ENCODE data around the gene PCGF5.
"Not testable (repeated sequence)": the region's sequence is repeated elsewhere in the genome, so short reads cannot be mapped to it uniquely, and the experiment has no call there.

The PCGF5 gene

DNA sequence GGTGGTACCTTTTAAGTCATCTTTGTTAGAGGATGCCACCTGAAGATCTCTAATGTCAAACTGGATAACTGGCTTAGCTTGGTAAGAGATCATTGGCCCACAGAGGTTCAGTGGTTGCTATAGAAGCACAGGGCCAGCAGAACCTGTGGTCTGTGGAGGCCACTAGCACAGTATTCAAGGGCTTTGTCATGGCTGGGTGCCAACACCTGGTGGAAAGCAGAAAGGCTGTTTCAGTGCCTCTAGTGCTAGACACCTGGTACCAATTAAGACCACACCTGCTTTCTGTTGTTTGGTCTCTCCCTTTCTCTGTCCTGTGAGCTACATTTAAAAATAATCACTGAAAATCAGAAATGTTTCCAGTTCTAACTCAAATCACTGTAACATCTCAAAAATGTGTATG, 10.0 kb upstream of the PCGF5 start:
- DNase-seq (ENCODE audit: low read depth) = no peak

DNA sequence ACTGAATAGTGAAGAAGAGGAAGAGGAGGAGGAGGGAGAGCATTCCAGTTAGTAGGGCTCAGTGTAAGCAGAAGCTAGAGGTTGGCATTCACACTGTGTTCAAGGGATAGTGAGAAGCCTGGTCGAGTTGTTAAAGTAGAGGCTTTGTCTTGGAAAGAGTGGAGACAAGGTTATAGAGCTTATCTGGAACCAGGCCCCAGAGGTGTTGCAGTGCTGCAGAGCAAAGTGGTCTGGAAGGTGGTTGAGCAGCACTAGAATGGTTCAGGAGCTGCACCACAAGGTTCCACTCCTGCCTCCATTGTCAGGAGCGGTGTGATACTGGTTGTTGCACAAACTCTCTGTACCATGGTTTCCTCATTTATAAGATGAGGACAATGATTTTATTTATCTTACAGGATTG, 8.8 kb upstream of the PCGF5 start:
- DNase-seq (ENCODE audit: low read depth) = no peak

DNA sequence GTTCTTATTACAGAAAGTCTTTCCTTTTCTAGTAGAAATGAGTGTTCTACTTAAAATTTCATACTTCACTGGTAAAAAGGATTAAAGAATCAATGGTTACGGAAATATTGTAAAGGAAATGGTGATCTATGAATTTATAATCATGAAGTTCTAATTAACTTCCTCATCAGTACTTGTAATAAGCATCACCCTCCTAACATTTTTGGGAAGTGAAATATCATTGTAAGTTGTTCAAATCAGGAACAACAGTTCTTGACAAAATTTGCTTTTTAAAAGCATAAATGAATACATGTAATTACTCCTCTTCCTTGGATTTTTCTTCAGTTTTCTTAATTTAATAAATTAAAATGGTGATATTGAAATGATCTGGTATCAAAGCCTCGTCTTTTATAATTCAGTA, 5.6 kb upstream of the PCGF5 start:
- DNase-seq (ENCODE audit: low read depth) = no peak

DNA sequence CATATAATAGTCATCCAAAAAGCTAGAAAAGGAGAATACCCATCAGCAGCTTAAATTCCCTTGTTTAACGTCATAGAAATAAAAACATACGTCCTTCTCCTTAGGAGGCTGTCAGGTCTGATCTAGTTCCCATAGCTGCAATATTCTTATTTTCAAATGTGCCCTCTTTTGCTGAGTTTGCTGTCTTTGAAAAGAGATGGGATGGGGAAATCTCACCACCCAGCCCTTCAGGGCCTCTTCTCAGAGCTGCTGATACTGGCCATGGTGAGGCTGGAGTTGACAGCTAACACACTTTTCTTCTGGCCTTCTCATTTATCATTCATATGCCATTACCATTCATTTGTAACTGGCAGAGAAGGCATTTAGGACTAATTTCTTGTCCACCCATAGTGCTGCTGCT, 5.1 kb upstream of the PCGF5 start:
- no peak for DNase-seq (ENCODE audit: low read depth)

DNA sequence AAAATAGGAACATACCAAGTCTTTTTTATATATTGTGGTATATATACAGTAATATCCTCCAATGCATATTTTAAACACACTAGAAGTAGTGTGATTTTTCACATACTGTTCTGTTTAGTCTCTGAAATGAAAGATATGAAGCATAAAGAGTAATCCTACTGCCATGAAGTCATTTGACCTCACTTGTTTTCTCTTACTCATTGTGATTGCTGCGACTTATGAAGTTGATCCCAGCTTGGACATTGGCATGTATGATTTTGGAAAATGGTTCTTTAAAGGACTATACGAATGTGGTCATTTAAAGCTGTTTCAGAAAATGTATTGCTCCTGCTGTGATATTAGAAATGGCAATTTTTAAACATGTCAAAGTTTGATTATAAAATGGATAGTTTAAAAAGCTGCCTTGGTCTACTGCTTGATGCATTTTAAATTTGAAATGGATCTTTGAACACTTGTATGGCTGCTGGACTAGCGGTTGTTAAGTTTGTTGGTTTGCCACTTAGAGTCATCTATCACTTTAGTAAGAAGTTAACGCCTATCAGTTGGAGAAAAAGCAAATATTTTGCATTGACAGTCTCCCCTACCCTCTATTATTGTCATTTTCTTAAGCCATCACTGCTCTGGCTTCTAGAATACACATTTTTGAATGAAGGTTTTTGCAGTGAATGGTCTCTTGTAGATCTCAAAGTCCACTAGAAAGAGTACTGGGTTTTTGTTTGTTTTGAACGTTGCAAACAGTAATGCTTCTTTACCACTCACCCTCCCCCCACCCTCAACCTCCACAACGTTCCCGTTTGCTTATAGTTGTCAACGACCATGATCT, 881 bp upstream of the PCGF5 start:
- DNase-seq (ENCODE audit: low read depth) = no peak

DNA sequence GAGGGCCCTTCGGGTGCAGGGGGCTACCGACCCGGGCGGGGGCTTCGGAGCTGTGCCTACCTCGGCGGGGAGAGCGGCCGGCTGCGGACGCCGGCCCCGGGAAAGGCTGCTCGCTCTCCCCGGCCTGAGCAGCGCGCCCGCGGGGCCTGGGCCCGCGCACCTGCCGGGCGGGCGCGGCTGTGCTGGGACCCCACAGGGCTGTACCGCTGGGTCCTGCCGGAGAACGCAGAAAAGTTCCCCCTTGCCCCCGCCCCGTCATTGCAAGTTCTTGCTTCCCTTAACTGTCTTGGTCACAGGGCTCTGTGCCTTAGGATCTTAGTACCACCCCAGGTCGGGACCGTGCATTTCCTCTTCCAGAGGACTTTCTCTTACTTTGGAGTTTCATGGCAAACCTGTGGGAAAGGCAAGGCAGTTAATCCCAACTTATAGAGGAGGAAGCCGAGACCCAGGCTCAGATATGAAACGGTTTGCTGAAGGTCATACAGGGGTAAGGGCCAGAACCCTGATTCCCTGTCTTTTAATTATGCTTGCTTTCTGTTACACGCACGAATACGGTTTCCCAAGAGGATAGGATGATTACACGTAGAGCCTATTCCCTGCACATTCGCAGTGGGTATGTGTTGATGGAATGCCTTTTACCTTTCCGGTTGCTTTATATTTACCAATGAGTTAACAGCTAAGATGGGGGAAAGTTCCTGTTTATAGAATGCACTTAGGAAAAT, 652 bp downstream of the PCGF5 start:
- no peak for DNase-seq (ENCODE audit: low read depth)

DNA sequence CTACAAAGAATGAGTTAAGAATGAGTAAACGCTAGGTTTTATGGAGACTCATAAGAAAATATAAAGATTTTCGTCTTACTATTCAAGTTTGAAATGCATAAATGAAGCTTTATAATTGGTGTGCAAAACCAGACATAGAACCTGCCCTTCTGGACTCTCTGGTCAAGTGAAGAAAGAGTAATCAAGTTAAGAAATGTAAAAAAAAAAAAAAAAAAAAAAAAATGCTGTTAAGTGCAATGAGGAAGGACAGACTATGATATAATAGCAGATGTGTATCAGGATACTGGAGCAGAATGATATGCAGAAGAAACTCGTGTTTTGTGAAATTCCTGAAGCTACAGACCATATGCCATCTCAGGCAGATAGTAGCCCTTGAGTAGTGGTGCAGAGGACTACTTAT, 5.6 kb downstream of the PCGF5 start:
- DNase-seq (ENCODE audit: low read depth) = no peak

DNA sequence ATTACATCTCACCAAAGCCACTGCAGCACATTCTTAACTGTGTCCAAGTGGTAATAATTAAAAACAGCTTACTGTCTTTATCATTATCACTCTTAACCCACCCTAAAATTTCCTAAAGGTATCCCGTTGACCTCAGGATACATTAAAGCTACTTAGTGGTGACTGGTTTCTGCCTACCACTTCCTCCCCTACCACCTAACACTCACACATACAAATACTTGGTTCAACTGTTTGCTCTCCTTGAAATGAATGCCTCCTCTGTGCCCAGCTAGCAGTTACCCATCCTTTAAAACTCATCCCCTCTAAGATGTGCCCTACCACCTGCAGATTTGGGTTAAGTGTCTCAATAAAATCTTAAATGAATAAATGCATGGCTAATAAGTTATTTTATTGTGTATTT, 7.1 kb downstream of the PCGF5 start:
- no peak for DNase-seq (ENCODE audit: low read depth)

DNA sequence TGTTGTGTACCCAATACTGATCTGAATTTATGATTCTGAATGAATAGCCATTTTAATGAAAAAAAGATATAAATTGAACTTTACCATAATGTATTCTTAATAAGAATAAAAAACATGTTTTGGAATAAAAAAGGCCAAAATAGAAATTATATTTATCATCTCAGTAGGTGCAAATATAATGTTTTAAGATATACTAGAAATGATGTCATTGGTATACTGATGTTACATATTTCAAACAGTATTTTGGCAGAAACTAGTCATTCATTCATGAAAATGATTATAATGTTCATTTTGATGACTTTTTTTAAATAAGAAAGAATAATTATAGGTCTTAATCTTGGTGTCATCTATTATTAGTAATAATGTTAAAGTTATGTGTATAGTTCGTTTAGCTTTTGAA, 9.2 kb downstream of the PCGF5 start:
- no peak for DNase-seq (ENCODE audit: low read depth)

DNA sequence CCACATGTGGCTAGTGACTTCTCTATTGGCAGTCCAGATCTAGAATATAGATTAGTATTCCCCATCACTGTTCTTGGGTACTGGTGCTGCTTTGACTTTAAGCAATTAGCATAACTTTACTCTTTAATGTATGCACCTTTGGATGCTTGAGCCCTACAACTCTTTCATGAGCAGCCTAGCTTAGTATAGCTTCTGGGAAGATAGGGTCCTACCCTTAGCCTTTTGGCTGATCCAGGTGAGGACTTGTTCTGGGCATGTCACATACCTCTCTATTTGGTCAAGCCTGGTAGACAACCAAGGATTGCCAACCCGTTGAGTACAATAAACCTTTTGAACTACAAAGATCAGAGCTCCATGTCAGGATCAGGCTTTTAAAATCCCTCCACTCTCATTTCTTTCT, 17.7 kb downstream of the PCGF5 start:
- no peak for DNase-seq (ENCODE audit: low read depth)

DNA sequence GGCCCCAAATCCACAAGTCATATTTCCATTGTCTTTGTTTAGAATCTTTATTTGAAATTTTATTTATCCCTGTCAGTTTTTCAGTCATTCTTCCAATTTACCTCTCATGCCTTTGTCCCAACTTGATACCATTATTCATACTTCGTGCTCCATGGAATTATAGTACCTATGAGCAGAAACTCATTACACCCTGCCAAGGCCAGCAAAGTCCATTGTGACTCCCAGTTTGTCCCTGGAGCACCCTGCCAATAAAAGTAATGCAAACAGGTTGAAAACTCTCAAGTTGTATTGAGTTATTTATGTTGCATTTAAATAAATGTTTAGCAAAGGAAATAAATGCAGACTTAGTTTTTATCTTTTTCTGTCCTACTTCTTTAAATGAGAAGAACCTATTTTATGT, 19.3 kb downstream of the PCGF5 start:
- no peak for DNase-seq (ENCODE audit: low read depth)

DNA sequence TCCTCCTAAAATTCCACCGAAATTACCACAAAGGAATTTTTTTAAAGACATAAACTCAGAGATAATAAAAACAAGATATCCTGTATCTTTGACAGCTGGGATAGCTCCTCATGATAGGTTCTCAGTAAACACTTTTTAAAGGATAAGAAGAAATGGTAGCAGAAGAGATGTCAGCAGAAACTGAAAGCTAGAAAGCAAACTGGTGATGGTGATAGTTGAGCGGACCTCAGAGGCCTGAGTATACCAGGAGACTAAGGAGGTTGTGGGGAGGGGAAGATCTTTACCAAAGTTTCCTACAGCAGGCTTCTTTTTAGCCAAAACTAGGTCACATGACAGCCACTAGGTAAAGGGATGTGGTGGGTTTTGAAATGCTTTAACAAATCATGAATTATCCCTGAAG, 22.5 kb downstream of the PCGF5 start:
- no peak for DNase-seq (ENCODE audit: low read depth)

DNA sequence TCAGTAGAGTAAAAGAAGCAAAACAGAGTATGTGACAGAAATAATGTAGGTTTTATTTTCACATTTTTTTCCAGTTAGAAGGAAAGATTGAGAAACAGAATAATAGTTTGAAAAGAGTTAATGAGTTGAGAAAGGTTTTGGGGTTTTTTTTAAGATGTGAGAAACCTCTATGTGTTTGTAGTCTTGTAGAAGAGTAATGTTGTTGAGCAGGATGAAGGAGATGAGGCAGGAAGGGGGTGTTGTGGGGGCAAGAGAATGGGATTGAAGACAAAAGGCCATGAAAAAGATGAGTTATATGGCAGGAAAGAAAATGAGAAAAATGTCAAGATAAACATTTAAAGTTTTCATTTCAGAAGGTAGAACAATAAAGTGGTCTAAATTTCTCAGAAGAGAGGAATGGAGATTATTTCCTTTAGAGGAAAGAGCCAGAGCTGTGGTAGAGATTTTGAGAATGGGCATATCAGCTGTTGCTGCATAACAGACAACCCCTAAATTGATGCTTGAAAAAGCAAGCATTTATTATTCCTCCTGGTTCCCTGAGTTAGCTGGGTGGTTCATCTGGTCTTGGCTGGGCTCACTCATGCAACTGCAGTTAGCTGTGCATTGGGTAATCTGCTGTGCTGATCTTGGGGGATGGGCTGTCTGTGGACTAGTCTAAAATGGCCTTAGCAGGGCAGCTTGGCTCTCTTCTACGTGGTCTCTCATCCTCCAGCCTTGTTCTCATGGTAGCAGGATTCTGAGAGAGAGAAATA, 27.1 kb downstream of the PCGF5 start:
- no peak for DNase-seq (ENCODE audit: low read depth)

DNA sequence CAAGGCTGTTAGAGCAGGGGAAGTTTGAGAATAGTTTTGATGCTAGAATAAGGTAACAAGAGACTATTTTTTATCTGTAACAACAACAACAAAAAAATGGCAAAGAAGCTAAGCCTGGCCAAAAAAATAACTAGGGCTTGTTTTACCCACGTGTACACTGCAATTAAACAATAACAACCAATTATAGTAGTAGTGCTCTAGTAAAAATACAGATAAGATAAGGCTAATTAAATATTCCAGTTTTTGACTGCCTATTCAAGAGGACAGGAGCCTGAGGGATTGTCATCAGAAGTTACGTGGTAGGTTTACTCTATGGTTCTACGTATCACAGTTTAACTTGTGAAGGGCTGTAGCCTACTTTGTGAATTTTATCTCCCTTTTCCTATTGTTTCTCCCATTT, 29.2 kb downstream of the PCGF5 start:
- no peak for DNase-seq (ENCODE audit: low read depth)

DNA sequence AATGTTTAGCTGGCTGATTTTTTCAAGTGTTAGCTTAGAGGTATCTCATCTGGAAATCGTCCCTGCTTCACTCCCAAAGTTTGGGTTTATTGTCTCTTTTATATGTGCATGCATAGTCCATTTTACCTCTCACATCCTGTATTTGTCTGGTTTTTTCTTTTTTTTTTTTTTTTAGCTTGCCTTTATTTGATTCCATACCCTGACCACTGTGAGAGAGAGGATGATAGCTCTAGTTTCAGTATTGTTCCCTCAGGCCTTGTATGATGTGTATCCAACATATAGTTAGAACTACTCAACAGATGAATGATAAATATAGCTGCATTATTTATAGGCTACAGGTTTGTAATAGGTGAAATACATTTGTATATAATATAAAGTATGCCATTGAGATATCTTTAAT, 29.9 kb downstream of the PCGF5 start:
- DNase-seq (ENCODE audit: low read depth) = no peak

DNA sequence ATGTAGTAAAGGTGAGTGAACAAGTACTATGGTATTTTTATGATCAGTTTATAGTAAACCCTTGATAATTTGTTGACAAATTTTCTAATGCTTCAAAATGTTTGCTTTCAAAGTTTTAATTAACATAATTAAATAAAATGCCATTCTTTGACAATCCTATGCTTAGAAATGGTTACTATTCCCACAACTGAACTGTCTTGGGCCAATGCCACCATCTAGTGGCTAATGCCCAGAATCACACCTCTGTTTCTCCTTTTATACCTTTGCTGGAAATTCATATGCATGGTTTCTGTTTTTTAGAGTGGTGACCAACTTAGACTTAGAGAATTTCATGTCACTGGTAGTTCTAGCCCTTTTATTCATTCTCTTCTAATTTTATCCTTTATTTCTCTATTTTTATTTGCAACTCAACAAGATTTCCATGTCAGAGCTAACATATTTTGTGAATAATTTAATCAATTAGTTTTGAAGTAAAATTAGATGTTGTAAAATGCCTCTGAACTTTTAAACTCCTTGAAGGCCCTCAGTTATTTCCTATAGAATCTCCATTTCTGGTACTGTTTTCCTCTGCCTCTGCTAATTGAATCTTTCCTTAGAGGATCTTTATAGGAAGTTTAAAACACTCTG, 31.1 kb downstream of the PCGF5 start:
- DNase-seq (ENCODE audit: low read depth) = peak; percentile 36

DNA sequence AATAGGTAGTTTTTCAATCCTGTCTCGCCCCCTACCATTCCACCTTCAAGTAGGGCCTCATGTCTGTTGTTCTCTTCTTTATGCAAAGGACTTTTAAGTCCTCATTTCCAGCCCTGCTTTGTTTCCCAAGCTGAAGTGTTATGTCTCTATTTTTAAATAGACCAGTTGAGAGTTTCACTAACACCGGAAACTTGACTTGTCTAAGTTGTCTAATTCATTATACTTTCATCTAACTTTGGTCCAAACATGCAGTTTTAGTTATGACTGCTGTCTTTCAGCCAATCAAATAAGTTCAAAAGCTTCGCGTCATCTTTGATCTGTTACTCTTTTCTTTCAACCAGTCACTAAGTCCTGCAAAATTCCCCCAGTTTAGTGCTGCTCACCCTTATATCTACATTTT, 32.8 kb downstream of the PCGF5 start:
- no peak for DNase-seq (ENCODE audit: low read depth)

DNA sequence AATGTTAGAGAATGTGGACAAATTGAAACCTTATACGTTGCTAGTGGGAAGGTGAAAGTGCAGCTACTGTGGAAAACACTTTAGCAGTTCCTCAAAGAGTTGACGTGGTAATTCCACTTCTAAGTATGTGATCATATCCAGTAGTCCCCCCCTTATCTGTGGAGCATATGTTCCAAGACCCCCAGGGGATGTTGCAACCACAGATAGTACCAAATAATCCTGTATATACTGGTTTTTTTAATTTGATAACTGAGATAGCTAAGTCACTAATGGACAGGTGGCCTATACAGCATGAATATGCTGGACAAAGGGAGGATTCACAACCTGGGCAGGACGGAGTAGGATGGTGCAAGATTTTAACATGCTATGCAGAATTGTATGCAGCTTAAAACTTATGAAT, 36.8 kb downstream of the PCGF5 start:
- no peak for DNase-seq (ENCODE audit: low read depth)

DNA sequence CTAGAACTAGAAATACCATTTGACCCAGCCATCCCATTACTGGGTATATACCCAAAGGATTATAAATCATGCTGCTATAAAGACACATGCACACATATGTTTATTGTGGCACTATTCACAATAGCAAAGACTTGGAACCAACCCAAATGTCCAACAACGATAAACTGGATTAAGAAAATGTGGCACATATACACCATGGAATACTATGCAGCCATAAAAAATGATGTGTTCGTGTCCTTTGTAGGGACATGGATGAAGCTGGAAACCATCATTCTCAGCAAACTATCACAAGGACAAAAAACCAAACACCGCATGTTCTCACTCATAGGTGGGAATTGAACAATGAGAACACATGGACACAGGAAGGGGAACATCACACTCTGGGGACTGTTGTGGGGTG, 40.0 kb downstream of the PCGF5 start:
- DNase-seq (ENCODE audit: low read depth) = not testable (repeated sequence)

DNA sequence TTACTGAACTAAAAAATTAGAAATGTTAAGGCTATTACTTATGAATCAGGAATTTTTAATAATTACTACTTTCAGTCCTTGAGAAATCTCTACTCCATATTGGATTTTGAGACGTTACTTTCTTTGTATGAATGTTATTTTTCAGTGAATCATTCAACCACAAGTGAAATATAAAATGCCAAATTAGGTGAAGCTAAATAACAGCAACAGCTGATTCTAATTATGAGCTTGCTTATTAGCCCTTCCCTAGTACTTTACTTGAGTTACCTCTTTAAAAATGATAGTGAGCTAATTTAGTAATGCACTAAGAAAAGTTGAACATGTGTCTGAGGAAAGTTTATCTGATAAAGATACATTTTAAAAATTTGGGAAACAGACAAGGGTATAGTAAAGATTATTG, 51.4 kb downstream of the PCGF5 start:
- DNase-seq (ENCODE audit: low read depth) = no peak

DNA sequence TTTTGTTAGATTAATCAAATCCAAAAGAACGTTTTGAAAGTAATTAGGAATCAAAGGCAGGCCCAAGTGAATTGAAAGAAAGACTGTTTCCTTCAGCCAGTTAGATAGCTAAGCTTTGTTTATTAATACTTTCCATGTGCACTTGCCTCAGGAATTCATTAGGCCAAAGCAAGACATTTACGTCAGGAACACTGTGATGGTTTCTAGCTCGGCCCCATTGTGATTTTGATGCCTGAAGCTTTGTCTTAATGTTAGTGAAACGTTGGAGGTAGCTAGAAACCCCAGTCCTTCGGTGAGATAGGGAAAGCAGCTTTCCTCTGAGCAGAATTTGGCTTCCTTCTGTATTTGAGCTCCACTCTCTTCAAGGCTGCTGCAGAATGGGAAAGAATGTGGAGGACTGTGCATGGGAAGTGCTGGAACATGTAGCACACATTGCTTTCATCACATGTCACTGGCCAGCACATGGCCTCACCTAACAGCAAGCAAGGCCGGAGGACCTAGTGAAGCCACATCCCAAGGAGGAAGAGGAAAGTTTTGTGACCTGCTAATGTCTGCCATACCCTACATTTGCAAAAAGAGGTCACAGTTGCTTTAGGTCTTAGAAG, 64.1 kb downstream of the PCGF5 start:
- no peak for DNase-seq (ENCODE audit: low read depth)

DNA sequence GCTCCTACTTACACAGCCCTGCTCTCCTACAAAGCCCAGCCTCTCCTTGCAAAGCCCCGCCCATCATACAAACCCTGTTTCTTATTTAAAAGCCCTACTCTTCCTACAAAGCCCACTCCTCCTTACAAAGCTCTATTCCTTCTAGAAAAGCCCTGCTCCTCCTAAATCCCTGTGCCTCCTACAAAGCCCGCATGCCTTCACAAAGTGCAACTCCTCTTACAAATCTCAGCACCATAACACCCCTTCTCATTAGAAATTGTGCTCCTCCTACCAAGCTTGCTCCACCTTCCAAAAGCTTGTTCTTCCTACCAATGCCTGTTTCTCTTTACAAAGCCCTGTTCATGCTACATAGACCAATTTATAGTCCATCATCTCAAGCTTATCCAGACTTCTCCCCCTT, 66.1 kb downstream of the PCGF5 start:
- DNase-seq (ENCODE audit: low read depth) = no peak
